Activated naive CD4-positive, alpha-beta T cell treated with anti-CD3 and anti-CD28 coated beads, Interleukin-2, amount 10 ng/mL, durations not matched to agents 7 days and 5 days (primary cell): ENCODE data around the gene RSBN1.
"Not testable (repeated sequence)": the region's sequence is repeated elsewhere in the genome, so short reads cannot be mapped to it uniquely, and the experiment has no call there.

Experiments used
- CTCF ChIA-PET: fragments of 350-600 bp; sonication (Branson Sonifier 250); formaldehyde crosslinking; loops from one replicate; lab custom pipeline; 2021; ENCODE audit warnings: antibody characterized with exemption; lab: Charles Lee
- DNase-seq: peaks from one replicate; pipeline ENCODE4 v3.0.0-alpha.2; 2020
- H3K27ac Mint-ChIP-seq: one replicate; pipeline ENCODE4 v1.8.0; 2021; ENCODE audit warnings: mild to moderate bottlenecking, moderate library complexity, mixed read lengths
- H3K27me3 Mint-ChIP-seq: one replicate; pipeline ENCODE4 v1.8.0; 2021; ENCODE audit warnings: mild to moderate bottlenecking, mixed read lengths
- H3K36me3 Mint-ChIP-seq: one replicate; pipeline ENCODE4 v1.8.0; 2021; ENCODE audit warnings: mixed read lengths
- H3K4me1 Mint-ChIP-seq: one replicate; pipeline ENCODE4 v1.8.0; 2021; ENCODE audit warnings: mixed read lengths
- H3K4me3 Mint-ChIP-seq: one replicate; pipeline ENCODE4 v1.8.0; 2021; ENCODE audit warnings: mild to moderate bottlenecking, moderate library complexity, mixed read lengths
- H3K9me3 Mint-ChIP-seq: one replicate; pipeline ENCODE4 v1.8.0; 2021; ENCODE audit warnings: mixed read lengths

The RSBN1 gene

GRCh38 chr1:113717506-113717905, 94.8 kb downstream of the RSBN1 start:
- H3K9me3 Mint-ChIP-seq, result peaks cover 29% of the 10 kb centered on the region
- DNase-seq, H3K4me1 Mint-ChIP-seq, H3K27me3 Mint-ChIP-seq, H3K27ac Mint-ChIP-seq, H3K4me3 Mint-ChIP-seq, CTCF ChIA-PET: not testable (repeated sequence)
- peaks cover 61% of the 10 kb centered on the region for H3K36me3 Mint-ChIP-seq

DNA sequence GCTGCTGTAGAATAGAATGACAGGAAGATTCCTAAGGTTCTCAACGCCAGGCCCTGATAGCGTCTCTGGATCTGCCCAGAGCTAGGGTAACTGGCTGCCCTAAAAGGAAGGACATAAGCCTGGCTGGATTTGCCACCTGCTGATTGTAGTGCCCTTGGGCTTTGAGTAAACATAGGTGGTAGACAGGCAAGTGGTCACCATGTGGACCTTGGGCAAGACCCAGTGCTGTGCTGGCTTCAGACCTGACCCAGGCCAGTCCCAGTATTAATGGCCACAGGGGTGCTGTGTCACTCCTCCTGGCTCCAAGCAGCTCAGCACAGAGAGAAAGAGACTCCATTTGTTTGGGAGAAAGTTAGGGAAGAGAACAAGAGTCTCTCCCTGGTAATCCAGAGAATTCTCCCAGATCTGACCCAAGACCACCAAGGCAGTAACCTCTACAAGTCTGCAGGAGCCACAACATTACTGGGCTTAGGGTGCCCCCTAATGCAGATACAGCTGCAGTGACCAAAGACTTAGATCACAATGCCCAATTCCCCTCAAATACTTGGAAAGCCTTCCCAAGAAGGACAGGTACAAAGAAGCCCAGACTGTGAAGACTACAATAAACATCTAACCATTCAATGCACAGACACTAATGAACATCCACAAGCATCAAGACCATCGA, 97.5 kb downstream of the RSBN1 start:
- H3K9me3 Mint-ChIP-seq, result peaks cover 18% of the 10 kb centered on the region
- DNase-seq, result no peak
- peaks cover 46% of the 10 kb centered on the region for H3K36me3 Mint-ChIP-seq
- CTCF ChIA-PET, result interaction anchor here (1.3 kb wide), 1 partner anchor 585 kb away, joined by 3 read pairs; no protein-coding TSS in a partner anchor
- H3K4me1 Mint-ChIP-seq, result no peaks in the 10 kb centered on the region
- H3K4me3 Mint-ChIP-seq, result no peak overlapping the region
- H3K27me3 Mint-ChIP-seq, result no peaks in the 10 kb centered on the region
- H3K27ac Mint-ChIP-seq, result no peak overlapping the region
